HG03432 (cell line): ENCODE results near the gene AMBP.

ENCODE experiments used
- ATAC-seq: cut with Tn5 transposase; IDR thresholded peaks from one replicate; pipeline ENCODE4 v1.9.1; 2021; ENCODE audit warnings: mild to moderate bottlenecking, moderate library complexity; ENCODE audit not compliant: unreplicated experiment

AMBP gene

GRCh38 chr9:114015607-114016006 is 62.5 kb downstream of the AMBP start:
- ATAC-seq: no peak

- no peak for ATAC-seq
These were observed 64.1 kb downstream of the AMBP start for GRCh38 chr9:114014044-114014443.

- ATAC-seq: no peak
These were observed 66.0 kb downstream of the AMBP start for GRCh38 chr9:114012126-114012525.

GRCh38 chr9:114011313-114011712 is 66.8 kb downstream of the AMBP start:
- no peak for ATAC-seq
